ENCODE results near the gene NAALADL1.

GRCh38 chr11:65107751-65108468 lies 49.6 kb upstream of the NAALADL1 start:
- TF ChIP-seq CTCF (IDR thresholded peaks at IDR 0.05) = no peak
- TF ChIP-seq EP300 (IDR thresholded peaks at IDR 0.05) = no peak
- TF ChIP-seq POLR2A (IDR thresholded peaks at IDR 0.05) = no peak
- no peak for TF ChIP-seq POLR2AphosphoS5 (IDR thresholded peaks at IDR 0.05)

All from suprapubic skin (tissue), 4 donors.